NOMO-1 treated with DMSO at 0.1 percent for 48 hours (cell line): Measurements from ENCODE around the gene WDR70.
"Not testable (repeated sequence)": the region's sequence is repeated elsewhere in the genome, so short reads cannot be mapped to it uniquely, and the experiment has no call there.

Experiments used
- DNase-seq: peaks from one replicate; lab custom pipeline; 2025; ENCODE audit not compliant: unreplicated experiment; lab: John Stamatoyannopoulos, UW

Gene WDR70

GRCh38 chr5:37628876-37629275, 249.8 kb downstream of the WDR70 start:
- DNase-seq, result no peak

DNA sequence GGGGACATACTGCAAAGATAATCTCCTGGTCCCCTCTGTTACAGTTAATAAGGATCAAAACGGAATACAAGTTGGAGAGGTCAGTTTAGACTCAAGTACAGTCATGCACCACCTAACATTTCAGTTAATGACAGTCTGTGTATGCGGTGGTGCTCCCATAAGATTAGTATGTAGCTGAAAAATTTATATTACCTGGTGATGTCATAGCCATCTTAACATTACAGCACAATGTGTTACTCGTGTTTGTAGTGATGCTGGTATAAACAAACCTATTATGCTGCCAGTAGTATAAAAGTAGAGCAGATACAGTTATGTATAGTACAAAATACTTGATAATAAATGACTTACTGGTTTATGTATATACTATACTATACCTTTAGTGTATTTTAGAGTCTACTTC, 252.8 kb downstream of the WDR70 start:
- no peak for DNase-seq

DNA sequence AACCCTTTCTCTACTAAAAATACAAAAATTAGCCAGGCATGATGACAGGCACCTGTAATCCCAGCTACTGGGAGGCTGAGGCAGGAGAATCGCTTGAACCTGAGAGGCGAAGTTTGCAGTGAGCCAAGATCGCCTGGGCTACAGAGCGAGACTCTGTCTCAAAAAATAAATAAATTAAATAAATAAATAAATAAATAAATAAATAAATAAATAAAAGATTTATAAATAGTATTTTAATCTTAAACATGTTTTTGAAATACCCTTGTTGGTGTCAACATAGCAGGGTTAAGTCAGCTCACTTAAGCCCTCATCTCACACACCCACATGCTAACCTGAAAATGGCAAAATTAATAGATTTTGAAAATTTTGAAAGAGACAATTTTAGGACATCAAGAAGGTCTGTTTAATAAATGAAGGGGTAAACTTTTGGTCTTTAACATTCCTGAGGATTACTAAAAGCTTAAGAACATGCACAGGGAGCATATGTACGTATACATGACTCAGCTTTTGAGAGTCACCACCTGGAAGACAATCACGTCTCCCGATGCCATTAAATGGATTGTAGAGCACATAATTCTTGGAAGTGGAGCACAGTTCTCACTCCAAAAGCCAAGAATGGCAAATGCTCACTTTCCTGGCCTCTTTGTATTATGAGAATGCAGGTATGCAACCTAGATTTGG, 258.2 kb downstream of the WDR70 start:
- no peak for DNase-seq

- DNase-seq, result no peak
These were observed 259.8 kb downstream of the WDR70 start for GRCh38 chr5:37638897-37639296.

DNA sequence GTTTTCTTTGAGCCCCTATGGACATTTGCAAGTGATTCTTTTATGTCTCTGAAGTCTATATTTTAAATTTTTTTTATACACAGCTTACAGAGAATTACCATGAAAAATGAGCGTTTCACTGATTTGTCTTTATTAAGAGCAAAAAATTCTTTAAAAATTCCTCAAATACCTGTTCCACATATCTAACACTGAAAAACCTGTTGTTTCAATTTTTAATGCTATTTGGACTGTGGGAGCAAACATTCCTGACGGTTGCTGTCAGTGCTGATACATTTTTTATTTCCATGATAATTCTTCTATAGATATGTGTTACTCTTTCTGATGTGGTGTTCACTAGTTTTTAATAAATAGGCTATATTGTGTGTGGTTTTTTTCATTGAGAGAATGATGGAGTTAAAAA, 261.0 kb downstream of the WDR70 start:
- DNase-seq, result no peak

- DNase-seq, result no peak
These were observed 262.8 kb downstream of the WDR70 start for GRCh38 chr5:37641933-37642332.

- DNase-seq, result no peak
These were observed 266.6 kb downstream of the WDR70 start for GRCh38 chr5:37645707-37646106.

DNA sequence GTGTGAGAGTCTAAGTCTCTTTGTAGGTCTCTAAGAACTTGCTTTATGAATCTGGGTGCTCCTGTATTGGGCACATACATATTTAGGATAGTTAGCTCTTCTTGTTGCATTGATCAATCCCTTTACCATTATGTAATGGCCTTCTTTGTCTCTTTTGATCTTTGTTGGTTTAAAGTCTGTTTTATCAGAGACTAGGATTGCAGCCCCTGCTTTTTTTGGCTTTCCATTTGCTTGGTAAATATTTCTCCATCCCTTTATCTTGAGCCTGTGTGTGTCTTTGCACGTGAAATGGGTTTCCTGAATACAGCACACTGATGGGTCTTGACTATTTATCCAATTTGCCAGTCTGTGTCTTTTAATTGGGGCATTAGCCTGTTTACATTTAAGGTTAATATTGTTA, 275.4 kb downstream of the WDR70 start:
- not testable (repeated sequence) for DNase-seq

GRCh38 chr5:37657046-37657445, 277.9 kb downstream of the WDR70 start:
- no peak for DNase-seq

- no peak for DNase-seq
These were observed 279.3 kb downstream of the WDR70 start for GRCh38 chr5:37658440-37658839.

DNA sequence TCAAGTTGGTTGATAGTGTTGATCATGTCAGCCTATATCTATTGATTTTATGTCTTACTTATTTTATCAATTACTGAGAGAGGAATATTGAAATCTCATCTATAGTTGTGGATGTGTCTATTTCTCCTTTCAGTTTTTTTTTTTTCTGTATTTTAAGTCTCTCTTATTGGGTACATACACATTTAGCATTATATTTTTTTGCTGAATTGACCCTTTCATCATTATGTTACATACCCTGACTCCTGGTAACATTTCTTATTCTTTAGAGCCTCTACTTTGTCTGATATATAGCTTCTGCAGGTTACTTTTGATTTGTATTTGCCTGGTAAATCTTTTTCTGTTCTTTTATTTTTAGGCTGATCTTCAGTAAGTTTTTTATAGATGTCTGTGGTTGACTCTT, 281.2 kb downstream of the WDR70 start:
- no peak for DNase-seq

DNA sequence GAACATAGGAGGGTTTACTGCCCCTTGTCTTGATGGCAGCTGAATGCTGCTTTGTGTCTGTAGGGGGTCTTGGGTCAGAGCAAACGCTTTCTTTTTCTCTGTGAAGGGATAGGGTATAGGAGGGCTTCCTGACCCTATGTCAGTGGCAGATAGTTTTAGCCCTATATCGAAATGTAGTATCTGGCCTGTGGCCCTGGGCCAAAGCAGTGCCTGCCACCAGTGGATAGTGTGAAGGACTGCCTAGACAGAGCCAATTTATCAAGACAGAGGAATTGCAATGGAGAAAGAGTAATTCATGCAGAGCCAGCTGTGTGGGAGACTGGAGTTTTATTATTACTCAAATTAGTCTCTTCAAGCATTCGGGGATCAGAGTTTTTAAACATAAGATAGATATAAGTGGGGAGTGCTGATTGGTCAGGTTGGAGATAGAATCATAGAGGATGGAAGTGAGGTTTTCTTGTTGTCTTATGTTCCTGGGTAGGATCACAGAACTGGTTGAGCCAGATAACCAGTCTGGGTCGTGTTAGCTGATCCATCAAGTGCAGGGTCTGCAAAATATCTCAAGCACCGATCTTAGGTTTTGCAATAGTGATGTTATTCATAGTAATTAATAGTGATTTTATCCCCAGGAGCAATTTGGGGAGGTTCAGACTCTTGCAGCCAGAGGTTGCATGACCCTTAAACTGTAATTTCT, 282.3 kb downstream of the WDR70 start:
- DNase-seq, result no peak

GRCh38 chr5:37661951-37662350, 282.8 kb downstream of the WDR70 start:
- DNase-seq, result no peak

DNA sequence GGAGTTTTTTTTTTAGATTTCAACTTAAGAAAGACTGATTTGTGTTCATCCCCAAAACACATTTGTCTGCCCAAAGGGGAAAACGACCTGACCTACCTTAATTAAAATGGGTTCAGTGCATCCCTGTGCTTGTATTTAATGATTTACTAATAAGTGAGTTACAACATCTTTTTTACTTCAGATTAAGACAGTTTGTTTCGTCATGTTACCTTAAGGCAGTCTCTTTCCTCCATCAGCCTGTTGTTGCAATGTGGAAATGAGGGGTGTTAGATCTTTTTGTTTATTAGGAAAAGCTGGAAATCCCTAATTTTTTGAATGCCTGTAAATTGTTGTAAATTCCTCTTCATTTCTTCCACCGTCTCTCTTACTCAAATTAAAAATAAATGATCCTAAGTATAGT, 283.2 kb downstream of the WDR70 start:
- no peak for DNase-seq

GRCh38 chr5:37662789-37663485, 283.8 kb downstream of the WDR70 start:
- no peak for DNase-seq

DNA sequence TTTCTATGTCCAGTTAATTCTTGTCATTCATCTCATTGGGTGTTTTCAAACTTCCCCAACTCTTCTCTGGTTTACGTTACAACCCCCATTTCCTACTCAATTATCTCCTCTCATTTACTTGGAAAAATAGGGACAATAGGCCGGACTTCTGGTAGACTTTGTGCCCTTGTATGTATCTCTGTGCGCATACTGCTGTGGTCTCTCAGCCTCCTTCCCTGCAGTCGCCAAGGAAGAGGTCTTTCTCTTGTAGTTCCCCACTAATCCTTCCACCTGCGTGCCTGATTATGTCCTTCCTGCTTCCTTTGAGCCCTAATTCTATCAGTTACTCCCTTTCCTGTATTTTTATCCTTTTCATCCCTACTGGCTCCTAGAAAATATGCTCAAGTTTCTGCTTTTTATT, 284.4 kb downstream of the WDR70 start:
- no peak for DNase-seq

- DNase-seq, result no peak
These were observed 285.4 kb downstream of the WDR70 start for GRCh38 chr5:37664551-37664950.

- no peak for DNase-seq
These were observed 286.2 kb downstream of the WDR70 start for GRCh38 chr5:37665272-37665671.

GRCh38 chr5:37665889-37666288, 286.8 kb downstream of the WDR70 start:
- DNase-seq, result no peak

GRCh38 chr5:37667430-37667829, 288.3 kb downstream of the WDR70 start:
- no peak for DNase-seq

GRCh38 chr5:37667846-37668245, 288.7 kb downstream of the WDR70 start:
- DNase-seq, result no peak

- DNase-seq, result no peak
These were observed 289.5 kb downstream of the WDR70 start for GRCh38 chr5:37668524-37669047.
